ENCODE results near the gene ZPLD1.

DNA sequence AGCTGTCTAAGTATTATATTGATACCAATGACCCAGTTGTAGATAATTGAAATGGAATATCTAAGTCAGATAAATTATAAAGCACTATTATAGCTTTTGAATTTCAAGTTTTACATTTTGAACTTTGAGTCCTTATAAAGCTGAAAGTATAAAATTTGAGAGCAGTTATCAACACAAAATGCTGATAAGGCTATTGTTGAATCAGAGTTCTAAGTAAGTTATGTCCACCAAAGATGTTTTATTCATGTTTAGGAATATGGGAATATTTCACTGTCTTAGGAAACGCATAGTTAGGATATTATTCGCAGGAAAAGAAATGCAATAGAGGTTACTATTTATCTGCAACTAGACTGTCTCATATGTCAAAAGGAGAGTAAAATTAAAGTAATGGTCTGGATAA, 29.4 kb downstream of the ZPLD1 start:
- TF ChIP-seq CTCF (conservative IDR thresholded peaks at IDR 0.05; ENCODE audit: low read depth, low read length): no peak
- TF ChIP-seq EZH2 (IDR thresholded peaks at IDR 0.05; ENCODE audit: borderline replicate concordance, low read depth, low read length, poor library complexity, severe bottlenecking): no peak

Data from A673 (cell line).